GM10248 (cell line): Measurements from ENCODE around the gene TSSK2.

Experiments used
- CTCF ChIA-PET: fragments of 300-600 bp; sonication (Branson Sonifier 250); formaldehyde crosslinking; extraction: SDS; loops from one replicate; lab custom pipeline; 2021; ENCODE audit warnings: antibody characterized with exemption; lab: Yijun Ruan, JAX
- POLR2A ChIA-PET: fragments of 350-650 bp; sonication (Branson Sonifier 250); formaldehyde crosslinking; extraction: SDS; loops from one replicate; lab custom pipeline; 2020; ENCODE audit warnings: antibody characterized with exemption; lab: Yijun Ruan, JAX
- DNase-seq: peaks from one replicate; pipeline ENCODE4 v3.0.0; 2012; ENCODE audit errors: extremely low spot score
- CTCF ChIP-seq: IDR thresholded peaks from 2 replicates; pipeline ENCODE4 v1.5.1; 2012; ENCODE audit warnings: mild to moderate bottlenecking, low read depth; ENCODE audit errors: extremely low read depth, missing control alignments, control extremely low read depth

The TSSK2 gene

GRCh38 chr22:19094393-19094997, 36.6 kb upstream of the TSSK2 start:
- TF ChIP-seq CTCF = no peak
- POLR2A ChIA-PET = no interaction called here
- no peak for DNase-seq
- CTCF ChIA-PET = no interaction called here

- POLR2A ChIA-PET = no interaction called here
- TF ChIP-seq CTCF = no peak
- DNase-seq = no peak
- CTCF ChIA-PET = interaction anchor here (1.5 kb wide), 1 partner anchor 14 kb away, joined by 3 read pairs; no protein-coding TSS in a partner anchor
Observed at GRCh38 chr22:19096555-19096954, 34.6 kb upstream of the TSSK2 start.

- POLR2A ChIA-PET = no interaction called here
- CTCF ChIA-PET = interaction anchor here (1.5 kb wide), 1 partner anchor 13 kb away, joined by 3 read pairs; no protein-coding TSS in a partner anchor
- TF ChIP-seq CTCF = no peak
Observed at GRCh38 chr22:19097518-19097917, 33.6 kb upstream of the TSSK2 start.

GRCh38 chr22:19098157-19098556, 33.0 kb upstream of the TSSK2 start:
- CTCF ChIA-PET = interaction anchor here (1.3 to 1.4 kb wide), 2 partner anchors 10 to 46 kb away, joined by 3 to 5 read pairs; partner anchors contain the start of gene ESS2
- TF ChIP-seq CTCF = no peak
- no peak for DNase-seq
- POLR2A ChIA-PET = no interaction called here

More at GRCh38 chr22:19097518-19097917, 33.6 kb upstream of the TSSK2 start:
- DNase-seq = no peak

GRCh38 chr22:19103880-19104821, 27.0 kb upstream of the TSSK2 start:
- POLR2A ChIA-PET = no interaction called here
- DNase-seq = no peak
- CTCF ChIA-PET = interaction anchor here (0.9 kb wide), 1 partner anchor 9 kb away, joined by 4 read pairs; no protein-coding TSS in a partner anchor
- TF ChIP-seq CTCF = no peak

- no peak for DNase-seq
- TF ChIP-seq CTCF = no peak
- CTCF ChIA-PET = interaction anchor here (2.7 kb wide), 1 partner anchor 10 kb away, joined by 7 read pairs; no protein-coding TSS in a partner anchor
Observed at GRCh38 chr22:19105456-19105855, 25.7 kb upstream of the TSSK2 start.

More at GRCh38 chr22:19105456-19105855, 25.7 kb upstream of the TSSK2 start:
- POLR2A ChIA-PET = interaction anchor here (0.5 kb wide), 1 partner anchor 18 kb away, joined by 8 read pairs; no protein-coding TSS in a partner anchor
